ENCODE measurements around the gene UCP3. TPM values are rescaled to one million over a fixed set of nuclear protein-coding genes. Genes with fewer than 3 reads are reported as not detected.

The UCP3 gene
- total and polyA plus RNA-seq, 5 donors: 1.6 to 2.5 (median 1.9) TPM

GRCh38 chr11:74006743-74007304, 2.1 kb downstream of the UCP3 start:
- 81% methylated on average over 7 of the region's 7 CpGs for WGBS

GRCh38 chr11:74005721-74006517, 3.0 kb downstream of the UCP3 start:
- Histone ChIP-seq H3K9me3 (ENCODE audit: control insufficient read depth, low read length) (no peaks in the 10 kb centered on the region), H3K27me3 (ENCODE audit: control insufficient read depth, insufficient read depth) (no peaks in the 10 kb centered on the region), H3K4me1 (ENCODE audit: control insufficient read depth, insufficient read depth, low read length) (peaks cover 8% of the 10 kb centered on the region), H3K27ac (ENCODE audit: low read length) (no peak overlapping the region), H3K4me3 (ENCODE audit: low read length) (no peak overlapping the region)
- ATAC-seq (no peak), DNase-seq (no peak)
- intact Hi-C loops (cut with DNase I): no loop called here
- 94% methylated on average over 29 of the region's 29 CpGs for WGBS

More at GRCh38 chr11:74006743-74007304, 2.1 kb downstream of the UCP3 start:
- Histone ChIP-seq H3K4me1 (ENCODE audit: control insufficient read depth, insufficient read depth, low read length) (peaks cover 13% of the 10 kb centered on the region), H3K27me3 (ENCODE audit: control insufficient read depth, insufficient read depth) (no peaks in the 10 kb centered on the region), H3K4me3 (ENCODE audit: low read length) (no peak overlapping the region), H3K9me3 (ENCODE audit: control insufficient read depth, low read length) (no peaks in the 10 kb centered on the region), H3K27ac (ENCODE audit: low read length) (no peak overlapping the region)
- ATAC-seq (no peak), DNase-seq (no peak)
- intact Hi-C loops (cut with DNase I): no loop called here

GRCh38 chr11:74004759-74005615, 3.9 kb downstream of the UCP3 start:
- ATAC-seq (no peak), DNase-seq (peak in 1 of 3 donors; percentile 66)

GRCh38 chr11:74004046-74004695, 4.7 kb downstream of the UCP3 start:
- no peak overlapping the region for H3K27ac ChIP-seq (ENCODE audit: low read length)
- ATAC-seq (no peak), DNase-seq (no peak)
- no peaks in the 10 kb centered on the region for H3K4me1 ChIP-seq (ENCODE audit: control insufficient read depth, insufficient read depth, low read length)
- no peak overlapping the region for H3K4me3 ChIP-seq (ENCODE audit: low read length)
- no peaks in the 10 kb centered on the region for H3K9me3 ChIP-seq (ENCODE audit: control insufficient read depth, low read length)
- 81% methylated on average over 6 of the region's 6 CpGs for WGBS
- no peaks in the 10 kb centered on the region for H3K27me3 ChIP-seq (ENCODE audit: control insufficient read depth, insufficient read depth)
- intact Hi-C loops (cut with DNase I): no loop called here

More at GRCh38 chr11:74004759-74005615, 3.9 kb downstream of the UCP3 start:
- intact Hi-C loops (cut with DNase I): no loop called here
- Histone ChIP-seq H3K4me3 (ENCODE audit: low read length) (no peak overlapping the region), H3K4me1 (ENCODE audit: control insufficient read depth, insufficient read depth, low read length) (peaks cover under 1% of the 10 kb centered on the region), H3K27ac (ENCODE audit: low read length) (no peak overlapping the region), H3K27me3 (ENCODE audit: control insufficient read depth, insufficient read depth) (no peaks in the 10 kb centered on the region), H3K9me3 (ENCODE audit: control insufficient read depth, low read length) (no peaks in the 10 kb centered on the region)
- WGBS: 66% methylated on average over 11 of the region's 11 CpGs

GRCh38 chr11:74002832-74003231, 6.1 kb downstream of the UCP3 start:
- no peaks in the 10 kb centered on the region for H3K4me1 ChIP-seq (ENCODE audit: control insufficient read depth, insufficient read depth, low read length)

GRCh38 chr11:74001822-74002286, 7.0 kb downstream of the UCP3 start:
- Histone ChIP-seq H3K27me3 (ENCODE audit: control insufficient read depth, insufficient read depth) (no peaks in the 10 kb centered on the region), H3K4me3 (ENCODE audit: low read length) (no peak overlapping the region), H3K4me1 (ENCODE audit: control insufficient read depth, insufficient read depth, low read length) (no peaks in the 10 kb centered on the region), H3K9me3 (ENCODE audit: control insufficient read depth, low read length) (no peaks in the 10 kb centered on the region), H3K27ac (ENCODE audit: low read length) (no peak overlapping the region)
- intact Hi-C loops (cut with DNase I): no loop called here
- DNase-seq: peak in 1 of 3 donors; percentile 41
- WGBS: 91% methylated on average over 7 of the region's 7 CpGs
- ATAC-seq: no peak

More at GRCh38 chr11:74002832-74003231, 6.1 kb downstream of the UCP3 start:
- intact Hi-C loops (cut with DNase I): no loop called here
- no peak overlapping the region for H3K27ac ChIP-seq (ENCODE audit: low read length)
- ATAC-seq: no peak
- H3K9me3 ChIP-seq (ENCODE audit: control insufficient read depth, low read length): no peaks in the 10 kb centered on the region
- whole genome bisulfite sequencing: 92% methylated on average over 4 of the region's 4 CpGs
- H3K4me3 ChIP-seq (ENCODE audit: low read length): no peak overlapping the region
- DNase-seq: no peak
- no peaks in the 10 kb centered on the region for H3K27me3 ChIP-seq (ENCODE audit: control insufficient read depth, insufficient read depth)

- Histone ChIP-seq H3K4me1 (ENCODE audit: control insufficient read depth, insufficient read depth, low read length) (no peaks in the 10 kb centered on the region), H3K4me3 (ENCODE audit: low read length) (no peak overlapping the region), H3K27ac (ENCODE audit: low read length) (no peak overlapping the region), H3K9me3 (ENCODE audit: control insufficient read depth, low read length) (no peaks in the 10 kb centered on the region), H3K27me3 (ENCODE audit: control insufficient read depth, insufficient read depth) (no peaks in the 10 kb centered on the region)
- WGBS: 79% methylated on average over 14 of the region's 14 CpGs
- ATAC-seq (no peak), DNase-seq (no peak)
- intact Hi-C loops (cut with DNase I): no loop called here
Measured at GRCh38 chr11:74000307-74001133, 8.4 kb downstream of the UCP3 start.

- ATAC-seq: no peak
- Histone ChIP-seq H3K27me3 (ENCODE audit: control insufficient read depth, insufficient read depth) (no peaks in the 10 kb centered on the region), H3K9me3 (ENCODE audit: control insufficient read depth, low read length) (no peaks in the 10 kb centered on the region), H3K4me3 (ENCODE audit: low read length) (no peak overlapping the region), H3K4me1 (ENCODE audit: control insufficient read depth, insufficient read depth, low read length) (no peaks in the 10 kb centered on the region), H3K27ac (ENCODE audit: low read length) (no peak overlapping the region)
- DNase-seq: no peak
- intact Hi-C loops (cut with DNase I): no loop called here
- 78% methylated on average over 8 of the region's 8 CpGs for WGBS
Measured at GRCh38 chr11:73999581-74000306, 9.1 kb downstream of the UCP3 start.

GRCh38 chr11:73998846-73999575, 9.9 kb downstream of the UCP3 start:
- intact Hi-C loops (cut with DNase I): no loop called here
- no peak for DNase-seq
- Histone ChIP-seq H3K4me1 (ENCODE audit: control insufficient read depth, insufficient read depth, low read length) (no peaks in the 10 kb centered on the region), H3K27me3 (ENCODE audit: control insufficient read depth, insufficient read depth) (no peaks in the 10 kb centered on the region), H3K9me3 (ENCODE audit: control insufficient read depth, low read length) (no peaks in the 10 kb centered on the region), H3K27ac (ENCODE audit: low read length) (no peak overlapping the region), H3K4me3 (ENCODE audit: low read length) (no peak overlapping the region)
- 93% methylated on average over 13 of the region's 13 CpGs for WGBS
- ATAC-seq: no peak

Data from right cardiac atrium (tissue), 5 donors.